Stimulated activated CD8-positive, alpha-beta memory T cell treated with anti-CD3 and anti-CD28 coated beads, Interleukin-4, amount 100 ng/mL, for 24 hours (primary cell): ENCODE results near the gene AVP.
"Not testable (repeated sequence)": the region's sequence is repeated elsewhere in the genome, so short reads cannot be mapped to it uniquely, and the experiment has no call there.

Experiments used
- DNase-seq: peaks from one replicate; pipeline ENCODE4 v3.0.0-alpha.2; 2020; ENCODE audit warnings: low read depth

AVP gene, protein sequence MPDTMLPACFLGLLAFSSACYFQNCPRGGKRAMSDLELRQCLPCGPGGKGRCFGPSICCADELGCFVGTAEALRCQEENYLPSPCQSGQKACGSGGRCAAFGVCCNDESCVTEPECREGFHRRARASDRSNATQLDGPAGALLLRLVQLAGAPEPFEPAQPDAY

DNA sequence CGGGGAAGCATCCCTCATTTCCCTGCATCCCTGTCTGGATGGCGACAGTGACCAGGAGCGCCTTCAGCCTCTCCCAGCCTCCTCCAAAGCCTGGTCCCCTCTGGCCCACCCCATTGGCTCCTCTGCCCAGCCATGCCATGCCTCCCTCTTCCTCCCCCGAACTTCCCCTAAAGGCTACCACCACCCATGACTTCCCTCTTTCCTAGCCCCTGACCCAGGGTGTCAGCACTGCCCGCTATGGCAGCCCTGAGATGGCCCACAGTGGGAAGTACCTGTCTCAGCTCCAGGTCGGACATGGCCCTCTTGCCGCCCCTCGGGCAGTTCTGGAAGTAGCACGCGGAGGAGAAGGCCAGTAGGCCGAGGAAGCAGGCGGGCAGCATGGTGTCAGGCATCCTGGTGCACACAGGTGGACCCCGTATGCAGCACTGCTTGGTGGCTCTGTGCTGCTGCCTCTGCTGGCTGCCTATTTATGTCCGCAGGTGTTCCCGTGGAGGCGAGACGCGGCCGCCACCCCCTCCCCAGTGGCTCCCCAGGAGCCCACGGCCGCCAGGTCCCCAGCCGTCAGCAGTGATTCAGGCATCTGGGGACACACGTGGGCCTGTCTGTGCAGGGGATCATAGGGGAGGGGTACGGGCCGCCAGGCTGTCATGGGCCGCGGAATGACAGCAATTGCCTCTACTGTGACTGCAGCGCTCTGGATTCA is at the start of gene AVP:
Gene AVP (minus strand): TSS at position 442 of the 703 bp plus-strand sequence. CDS start 50 bp downstream, at position 392.
- DNase-seq = no peak

DNA sequence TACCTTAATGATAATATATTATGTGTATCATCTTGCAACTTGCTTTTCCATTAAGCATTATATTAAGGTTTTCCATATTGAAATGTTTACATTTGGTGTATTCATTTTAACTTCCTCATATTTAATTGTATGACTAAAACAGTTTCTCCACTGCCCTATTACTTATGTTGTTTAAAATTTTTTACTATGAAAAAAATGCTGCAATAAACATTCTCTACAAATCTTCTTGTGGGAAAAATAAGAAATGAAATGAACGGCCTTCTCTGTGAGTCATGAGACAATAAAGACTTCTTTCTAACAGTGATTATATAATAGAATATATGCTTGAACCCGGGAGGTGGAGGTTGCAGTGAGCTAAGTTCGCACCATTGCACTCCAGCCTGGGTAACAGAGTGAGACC is 49.6 kb upstream of the AVP start:
- no peak for DNase-seq

DNA sequence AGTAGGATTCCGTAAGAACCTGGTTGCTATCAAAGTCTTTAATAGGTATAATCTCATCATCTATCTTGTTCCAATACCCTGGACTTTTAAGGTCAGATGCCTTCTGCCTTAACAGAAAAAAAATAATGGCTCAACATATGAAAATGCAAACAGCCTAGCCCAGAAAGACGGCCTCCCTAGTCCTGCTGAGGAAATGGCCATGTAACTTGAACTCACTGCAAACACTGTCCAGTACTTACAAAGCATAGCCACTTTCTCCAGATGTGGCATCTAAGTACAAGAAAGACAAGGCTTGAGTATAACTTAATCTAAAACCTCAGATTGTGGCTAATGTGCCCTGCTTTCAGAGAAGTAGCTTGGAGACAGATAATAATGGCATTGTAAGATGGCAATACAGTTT is 48.6 kb upstream of the AVP start:
- DNase-seq = no peak

DNA sequence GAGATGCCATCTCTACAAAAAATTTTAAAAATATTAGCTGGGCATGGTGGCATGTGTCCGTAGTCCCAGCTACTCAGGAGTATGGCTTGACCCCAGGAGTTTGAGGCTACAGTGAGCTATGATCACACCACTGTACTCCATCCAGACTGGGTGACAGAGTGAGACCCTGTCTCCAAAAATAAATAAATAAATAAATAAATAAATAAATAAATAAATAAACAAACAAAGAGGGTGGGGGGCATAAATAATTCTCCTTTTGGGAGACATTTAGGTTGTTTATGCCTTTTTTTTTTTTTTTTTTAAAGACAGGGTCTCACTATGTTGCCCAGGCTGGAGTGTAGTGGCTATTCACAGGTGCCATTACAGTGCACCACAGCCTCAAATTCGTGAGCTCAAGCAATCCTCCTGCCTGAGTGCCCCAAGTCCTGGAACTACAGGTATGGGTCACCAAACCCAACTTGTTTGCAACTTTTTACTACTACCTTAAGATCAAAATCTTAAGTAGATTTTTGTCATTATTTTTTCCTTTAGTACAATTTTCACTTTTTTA is 45.6 kb upstream of the AVP start:
- DNase-seq = no peak

DNA sequence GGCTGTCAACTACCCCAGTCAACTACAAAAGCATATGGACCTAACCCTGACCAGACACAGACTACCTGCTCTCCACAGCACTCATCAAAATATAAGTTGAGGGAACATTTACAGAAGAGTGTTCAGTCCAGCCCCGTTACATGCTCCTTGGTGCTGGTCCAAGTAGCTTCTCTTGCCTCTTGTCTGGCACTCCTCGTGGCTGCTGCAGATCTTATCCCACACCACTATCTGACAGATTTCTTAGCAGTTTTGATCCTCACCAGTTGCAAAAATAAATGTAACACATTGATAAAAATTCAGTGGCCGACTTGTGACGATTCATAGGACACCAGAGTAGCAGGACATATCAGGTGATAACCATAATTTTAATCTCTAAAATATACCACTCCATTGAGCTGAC is 44.6 kb upstream of the AVP start:
- DNase-seq = no peak

DNA sequence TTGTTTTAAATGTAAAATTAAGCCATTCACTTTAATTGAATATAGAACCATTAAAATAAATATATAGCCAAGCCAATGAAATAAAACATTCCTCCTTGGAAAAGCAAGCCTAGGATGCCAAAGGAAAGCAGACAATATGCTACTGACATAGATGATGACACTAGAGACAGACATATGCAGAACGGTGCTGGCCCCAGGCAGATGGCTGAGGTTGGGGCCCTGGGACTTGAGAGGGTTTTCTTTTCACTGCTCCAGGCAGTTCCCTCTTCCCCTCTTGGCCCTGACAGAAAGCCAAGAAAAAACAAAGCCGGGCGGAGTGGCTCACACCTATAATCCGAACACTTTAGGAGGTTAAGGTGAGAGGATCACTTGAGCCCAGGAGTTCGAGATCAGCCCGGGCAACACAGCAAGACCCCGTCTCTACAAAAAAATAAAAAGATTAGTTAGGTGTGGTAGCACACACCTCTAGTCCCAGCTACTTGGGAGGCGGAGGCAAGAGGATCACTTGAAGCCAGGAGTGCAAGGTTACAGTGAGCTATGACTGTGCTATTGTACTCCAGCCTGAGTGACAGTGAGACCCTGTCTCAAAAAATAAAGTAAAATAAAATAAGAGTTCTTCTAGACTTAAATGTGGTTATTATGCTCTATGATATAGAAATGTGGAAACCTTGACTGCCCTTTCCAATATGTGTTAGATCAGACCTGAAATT is 43.9 kb upstream of the AVP start:
- DNase-seq = no peak

DNA sequence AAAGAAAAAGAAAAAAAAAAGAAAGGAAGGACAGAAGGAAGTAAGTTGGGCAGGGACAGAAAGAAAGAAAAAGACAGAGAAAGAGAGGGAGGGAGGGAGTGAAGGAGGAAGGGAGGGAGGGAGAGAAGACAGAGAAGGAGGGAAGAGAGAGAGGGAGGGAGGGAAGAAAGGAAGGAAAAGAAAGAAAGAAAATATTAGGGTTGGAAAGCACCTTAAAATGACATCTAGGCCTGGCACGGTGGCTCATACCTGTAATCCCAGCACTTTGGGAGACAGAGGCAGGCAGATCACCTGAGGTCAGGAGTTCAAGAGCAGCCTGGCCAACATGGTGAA is 42.0 kb upstream of the AVP start:
- DNase-seq = no peak

DNA sequence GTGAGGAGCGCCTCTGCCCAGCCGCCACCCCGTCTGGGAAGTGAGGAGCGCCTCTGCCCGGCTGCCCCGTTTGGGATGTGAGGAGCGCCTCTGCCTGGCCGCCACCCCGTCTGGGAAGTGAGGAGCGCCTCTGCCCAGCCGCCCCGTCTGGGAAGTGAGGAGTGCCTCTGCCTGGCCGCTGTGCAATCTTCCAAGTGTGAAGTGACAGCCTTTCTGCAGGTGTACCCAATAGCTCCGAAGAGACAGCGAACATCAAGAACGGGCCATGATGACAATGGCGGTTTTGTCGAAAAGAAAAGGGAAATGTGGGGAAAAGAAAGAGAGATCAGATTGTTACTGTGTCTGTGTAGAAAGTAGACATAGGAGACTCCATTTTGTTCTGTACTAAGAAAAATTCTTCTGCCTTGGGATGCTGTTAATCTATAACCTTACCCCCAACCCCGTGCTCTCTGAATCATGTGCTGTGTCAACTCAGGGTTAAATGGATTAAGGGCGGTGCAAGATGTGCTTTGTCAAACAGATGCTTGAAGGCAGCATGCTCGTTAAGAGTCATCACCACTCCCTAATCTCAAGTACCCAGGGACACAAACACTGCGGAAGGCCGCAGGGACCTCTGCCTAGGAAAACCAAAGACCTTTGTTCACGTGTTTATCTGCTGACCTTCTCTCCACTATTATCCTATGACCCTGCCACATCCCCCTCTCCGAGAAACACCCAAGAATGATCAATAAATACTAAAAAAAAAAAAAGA is 41.4 kb upstream of the AVP start:
- DNase-seq = not testable (repeated sequence)

DNA sequence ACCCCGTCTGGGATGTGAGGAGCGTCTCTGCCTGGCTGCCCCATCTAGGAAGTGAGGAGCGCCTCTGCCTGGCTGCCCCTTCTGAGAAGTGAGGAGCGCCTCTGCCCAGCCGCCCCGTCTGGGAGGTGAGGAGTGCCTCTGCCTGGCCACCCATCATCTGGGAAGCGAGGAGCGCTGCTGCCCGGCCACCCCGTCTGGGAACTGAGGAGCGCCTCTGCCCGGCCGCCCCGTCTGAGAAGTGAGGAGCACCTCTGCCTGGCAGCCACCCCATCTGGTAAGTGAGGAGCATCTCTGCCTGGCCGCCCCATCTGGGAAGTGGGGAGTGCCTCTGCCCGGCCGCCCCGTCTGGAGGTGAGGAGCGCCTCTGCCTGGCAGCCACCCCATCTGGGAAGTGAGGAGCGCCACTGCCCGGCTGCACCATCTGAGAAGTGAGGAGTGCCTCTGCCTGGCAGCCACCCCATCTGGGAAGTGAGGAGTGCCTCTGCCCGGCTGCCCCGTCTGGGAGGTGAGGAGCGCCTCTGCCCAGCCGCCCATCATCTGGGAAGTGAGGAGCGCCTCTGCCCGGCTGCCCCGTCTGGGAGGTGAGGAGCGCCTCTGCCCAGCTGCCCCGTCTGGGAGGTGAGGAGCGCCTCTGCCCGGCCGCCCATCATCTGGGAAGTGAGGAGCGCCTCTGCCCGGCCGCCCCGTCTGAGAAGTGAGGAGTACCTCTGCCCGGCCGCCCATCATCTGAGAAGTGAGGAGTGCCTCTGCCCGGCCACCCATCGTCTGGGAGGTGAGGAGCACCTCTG is 40.4 kb upstream of the AVP start:
- not testable (repeated sequence) for DNase-seq

DNA sequence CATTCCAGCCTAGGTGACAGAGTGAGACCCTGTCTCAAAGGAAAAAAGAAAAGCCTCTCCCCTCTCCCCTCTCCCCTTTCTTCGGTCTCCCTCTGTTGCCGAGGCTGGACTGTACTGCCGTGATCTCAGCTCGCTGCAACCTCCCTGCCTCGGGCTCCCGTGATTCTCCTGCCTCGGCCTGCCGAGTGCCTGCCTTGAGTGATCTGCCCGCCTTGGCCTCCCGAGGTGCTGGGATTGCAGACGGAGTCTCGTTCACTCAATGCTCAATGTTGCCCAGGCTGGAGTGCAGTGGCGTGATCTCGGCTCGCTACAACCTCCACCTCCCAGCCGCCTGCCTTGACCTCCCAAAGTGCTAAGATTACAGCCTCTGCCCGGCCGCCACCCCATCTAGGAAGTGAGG is 39.6 kb upstream of the AVP start:
- DNase-seq = not testable (repeated sequence)

DNA sequence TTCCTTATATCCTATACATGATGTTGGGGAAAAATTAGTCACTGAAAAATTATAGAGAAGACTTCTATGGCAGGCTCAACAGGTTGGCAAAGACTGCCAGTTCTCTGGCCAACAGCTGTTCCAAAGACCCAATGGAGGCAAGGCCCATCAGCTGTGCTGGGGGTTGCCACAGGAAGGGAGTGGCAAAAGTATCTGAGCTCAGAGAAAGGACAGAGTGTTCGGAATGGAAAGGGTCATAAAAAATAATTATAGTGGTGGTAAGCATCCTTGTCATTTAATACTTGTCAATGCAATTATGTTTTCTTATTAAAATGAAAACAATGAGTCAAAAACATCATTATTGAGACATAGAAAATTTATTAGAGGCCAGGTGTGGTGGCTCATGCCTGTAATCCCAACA is 39.0 kb upstream of the AVP start:
- no peak for DNase-seq

DNA sequence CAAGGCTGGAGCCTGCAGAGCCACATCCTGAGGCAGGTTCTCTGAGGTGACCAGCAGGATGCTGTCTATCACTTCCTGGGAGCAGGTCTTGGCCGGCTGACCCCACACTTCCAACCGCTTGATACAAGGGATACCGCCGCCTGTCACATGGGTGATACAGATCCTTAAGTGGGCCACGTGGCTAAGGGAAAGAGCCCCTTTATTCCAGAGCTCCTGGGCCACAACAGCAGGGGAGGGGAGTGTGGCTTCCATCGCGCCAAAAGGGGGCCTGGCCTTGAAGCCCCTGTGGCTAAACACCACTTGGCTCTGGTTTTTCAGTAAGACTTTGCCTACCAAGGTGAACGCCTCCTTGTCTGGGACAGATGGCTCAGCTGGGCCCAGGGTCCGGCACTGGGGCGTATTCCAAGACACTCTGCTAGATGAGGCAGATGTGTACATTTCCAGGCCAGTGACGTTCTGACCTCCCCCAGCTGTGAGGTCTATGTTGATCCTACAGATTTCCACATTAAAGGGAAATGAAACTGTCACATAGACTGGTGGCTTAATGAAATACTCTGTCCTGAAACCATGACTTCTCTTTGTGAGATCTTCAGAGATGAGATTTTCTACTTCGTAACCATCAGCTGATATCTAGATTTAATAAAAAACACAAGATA is 37.6 kb upstream of the AVP start:
- no peak for DNase-seq

DNA sequence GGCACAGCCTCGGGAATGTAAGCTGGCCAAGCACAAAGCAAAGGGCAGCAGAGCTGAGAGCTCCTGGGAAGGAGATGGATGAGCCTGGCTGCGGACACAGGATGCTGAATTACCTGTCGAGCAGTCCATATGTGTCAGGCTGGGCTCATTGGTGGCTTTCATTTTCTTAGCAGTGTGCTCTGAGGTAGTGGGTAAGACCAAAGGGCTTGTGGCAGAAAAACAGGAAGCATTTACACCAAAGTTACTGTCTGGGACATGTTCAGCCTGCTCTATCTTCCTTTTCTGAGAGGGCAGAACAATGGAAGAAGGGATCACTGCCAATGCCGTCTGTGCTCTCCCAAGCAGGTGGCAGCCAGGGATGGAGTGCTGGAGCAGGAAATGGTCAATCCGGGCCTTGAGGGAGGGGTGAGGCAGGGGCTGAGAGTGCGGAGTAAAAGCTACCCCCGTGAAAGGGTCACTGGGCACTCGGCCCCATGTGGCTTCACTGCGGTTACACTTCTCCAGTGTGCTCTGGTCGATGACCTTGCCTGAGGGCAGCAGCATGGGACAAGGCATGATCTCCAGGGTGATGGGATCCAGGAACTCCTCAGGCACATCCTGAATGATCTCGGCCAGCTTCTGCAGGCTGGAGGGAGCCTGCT is 36.9 kb upstream of the AVP start:
- no peak for DNase-seq

DNA sequence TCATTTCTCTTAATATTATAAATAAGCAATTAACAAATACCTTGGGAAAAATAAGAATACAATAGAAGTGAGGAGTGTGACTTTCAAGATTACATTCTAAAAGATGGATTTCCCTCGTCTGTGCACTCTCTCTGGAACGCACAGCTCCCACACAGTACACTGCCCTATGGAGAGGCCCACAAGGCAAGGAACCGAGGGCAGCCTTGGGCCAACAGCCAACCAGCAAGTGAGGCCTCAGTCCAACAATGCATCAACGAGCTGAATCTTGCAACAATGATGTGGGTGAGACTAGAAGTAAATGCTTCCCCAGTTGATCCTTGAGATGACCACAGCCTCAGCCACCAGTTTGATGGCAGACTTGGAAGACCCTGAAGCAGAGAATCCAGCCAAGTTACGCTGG is 34.5 kb upstream of the AVP start:
- DNase-seq = no peak

DNA sequence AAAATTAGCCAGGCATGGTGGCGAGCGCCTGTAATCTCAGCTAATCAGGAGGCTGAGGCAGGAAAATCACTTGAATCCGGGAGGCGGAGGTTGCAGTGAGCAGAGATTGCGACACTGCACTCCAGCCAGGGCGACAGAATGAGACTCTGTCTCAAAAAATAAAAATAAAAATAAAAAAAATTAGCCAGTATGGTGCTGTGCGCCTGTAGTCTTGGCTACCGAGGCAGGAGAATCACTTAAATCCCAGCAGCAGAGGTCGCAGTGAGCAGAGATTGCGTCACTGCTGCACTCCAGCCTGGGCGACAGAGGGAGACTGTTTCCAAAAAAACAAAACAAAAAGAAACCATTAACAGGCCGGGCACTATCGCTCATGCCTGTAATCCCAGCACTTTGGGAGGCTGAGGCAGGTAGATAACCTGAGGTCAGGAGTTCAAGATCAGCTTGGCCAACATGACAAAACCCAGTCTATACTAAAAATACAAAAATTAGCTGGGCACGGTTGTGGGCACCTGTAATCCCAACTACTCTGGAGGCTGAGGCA is 33.4 kb upstream of the AVP start:
- DNase-seq = not testable (repeated sequence)

DNA sequence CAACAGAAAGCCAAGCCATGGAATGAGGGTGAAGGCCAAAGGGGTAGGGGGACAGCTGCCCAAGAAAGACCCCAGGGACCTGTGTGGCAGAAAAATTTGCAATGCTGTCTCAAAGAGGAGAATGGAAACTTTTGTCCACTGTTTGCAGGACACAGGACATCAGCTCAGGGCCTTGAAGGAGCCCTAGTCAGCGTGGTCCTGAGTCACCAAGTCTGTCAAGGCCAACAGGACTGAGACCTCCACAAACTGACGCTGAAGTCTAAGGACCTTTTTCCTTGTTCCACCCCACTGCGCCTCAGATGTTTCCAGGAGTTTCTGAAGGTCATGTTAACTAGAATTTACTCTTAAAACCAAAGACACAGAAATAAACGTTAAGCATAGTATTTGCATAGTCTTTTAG is 31.8 kb upstream of the AVP start:
- DNase-seq = no peak

DNA sequence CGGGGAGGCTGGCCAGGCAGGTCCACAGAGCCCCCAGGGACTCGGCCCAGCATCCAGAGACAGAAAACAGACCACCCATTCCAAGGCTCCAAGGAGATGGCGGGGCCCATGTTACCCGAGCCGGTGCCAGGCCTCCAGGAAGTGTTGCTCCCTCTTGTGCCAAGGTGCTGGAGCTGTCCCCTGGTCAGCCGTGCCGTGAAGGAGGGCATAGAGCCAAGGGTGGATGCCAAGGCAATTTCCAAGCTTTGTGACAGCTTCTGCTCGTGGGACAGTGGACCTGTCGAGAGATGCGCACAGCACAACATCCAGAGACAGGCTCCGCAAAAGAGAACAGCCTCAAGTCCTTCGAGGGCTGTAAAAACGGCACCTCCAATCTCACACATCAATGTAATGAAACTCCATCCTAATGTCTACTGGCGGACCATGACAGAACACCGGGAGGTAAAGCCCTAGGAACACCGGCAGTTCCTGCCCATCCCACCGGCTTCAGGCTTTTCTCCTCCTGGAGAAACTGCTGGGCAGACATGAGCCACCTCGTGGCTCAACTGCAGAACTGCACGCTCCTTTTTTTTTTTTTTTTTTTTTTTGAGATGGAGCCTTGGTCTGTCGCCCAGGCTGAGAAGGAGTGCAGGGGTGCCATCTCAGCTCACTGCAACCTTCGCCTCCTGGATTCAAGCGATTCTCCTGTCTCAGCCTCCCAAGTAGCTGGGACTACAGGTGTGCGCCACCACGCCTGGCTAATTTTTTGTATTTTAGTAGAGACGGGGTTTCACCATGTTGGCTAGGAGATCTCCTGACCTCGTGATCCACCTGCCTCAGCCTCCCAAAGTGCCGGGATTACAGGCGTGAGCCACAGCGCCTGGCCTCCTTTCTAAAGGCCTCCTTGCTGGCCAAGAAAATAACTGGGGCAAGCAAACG is 30.9 kb upstream of the AVP start:
- no peak for DNase-seq

DNA sequence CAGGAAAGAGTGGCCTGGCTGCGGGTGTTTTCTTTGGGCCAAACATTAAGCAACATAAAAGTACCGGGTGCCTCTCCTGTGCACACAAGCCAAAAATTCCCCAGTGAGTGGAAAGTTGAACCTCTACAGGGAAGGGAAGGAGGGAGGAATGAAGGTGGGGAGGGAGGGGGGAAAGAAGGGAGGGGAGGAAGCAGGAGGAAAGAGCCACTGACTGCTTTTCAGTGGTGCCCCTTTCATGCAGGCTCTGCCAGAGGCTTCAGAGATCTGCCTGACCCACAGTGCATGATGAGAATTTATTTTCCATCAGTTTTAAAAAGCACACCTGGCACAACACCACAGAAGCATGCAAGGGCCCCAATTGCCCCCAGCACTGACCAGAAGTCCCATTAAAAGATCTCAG is 27.5 kb upstream of the AVP start:
- DNase-seq = no peak

DNA sequence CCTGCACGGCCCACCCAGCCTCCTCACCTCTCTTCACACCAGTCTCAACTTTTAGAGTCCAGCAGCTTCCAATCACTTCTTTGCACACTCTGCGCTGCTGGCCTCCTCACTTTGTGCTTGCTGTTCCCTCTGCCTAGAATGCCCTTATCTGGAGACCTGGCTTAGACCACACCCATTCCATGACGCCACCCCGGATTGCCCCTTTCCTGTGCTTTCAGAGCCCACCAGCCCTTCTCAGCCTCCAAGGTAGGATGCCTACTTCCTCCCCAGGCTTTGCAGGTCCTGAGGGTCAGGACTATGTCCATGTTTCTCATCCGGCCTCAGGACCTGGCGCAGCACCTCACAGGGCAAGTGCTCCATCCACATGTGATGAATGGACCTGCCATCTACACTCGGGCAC is 27.0 kb upstream of the AVP start:
- no peak for DNase-seq
